Smooth muscle cell (in vitro differentiated cells): ENCODE measurements around the gene SLC17A9. TPM values are rescaled to one million over a fixed set of nuclear protein-coding genes. Genes with fewer than 3 reads are reported as not detected.

Experiments
- DNase-seq: peaks from one replicate; lab custom pipeline; 2025; ENCODE audit not compliant: unreplicated experiment; lab: John Stamatoyannopoulos, UW
- H2AFZ ChIP-seq: fragments of 200-600 bp; sonication (generic); 2 replicates; pipeline ENCODE4 v1.6.0; 2016; ENCODE audit warnings: antibody characterized with exemption, low read depth, mild to moderate bottlenecking
- H3F3A ChIP-seq: fragments of 200-600 bp; sonication (generic); 2 replicates; pipeline ENCODE4 v1.6.0; 2017; ENCODE audit warnings: antibody characterized with exemption, low read depth
- H3K27ac ChIP-seq: fragments of 200-600 bp; sonication (generic); 2 replicates; pipeline ENCODE4 v1.5.1; 2016; ENCODE audit warnings: low read depth, mild to moderate bottlenecking
- H3K27me3 ChIP-seq: fragments of 200-600 bp; sonication (generic); 2 replicates; pipeline ENCODE4 v1.6.1; 2016; ENCODE audit warnings: low read depth, mild to moderate bottlenecking
- H3K36me3 ChIP-seq: fragments of 200-600 bp; sonication (generic); 2 replicates; pipeline ENCODE4 v1.5.1; 2016; ENCODE audit warnings: low read depth
- H3K4me1 ChIP-seq: fragments of 200-600 bp; sonication (generic); 2 replicates; pipeline ENCODE4 v1.5.1; 2016; ENCODE audit warnings: low read depth
- H3K4me2 ChIP-seq: fragments of 200-600 bp; sonication (generic); 2 replicates; pipeline ENCODE4 v1.6.0; 2016; ENCODE audit warnings: mild to moderate bottlenecking
- H3K4me3 ChIP-seq: fragments of 200-600 bp; sonication (generic); 2 replicates; pipeline ENCODE4 v1.5.1; 2016; ENCODE audit warnings: mild to moderate bottlenecking
- H3K79me2 ChIP-seq: fragments of 200-600 bp; sonication (generic); 2 replicates; pipeline ENCODE4 v1.6.0; 2016; ENCODE audit warnings: low read depth, mild to moderate bottlenecking
- H3K9ac ChIP-seq: fragments of 200-600 bp; sonication (generic); 2 replicates; pipeline ENCODE4 v1.6.0; 2016; ENCODE audit warnings: low read depth
- H3K9me3 ChIP-seq: fragments of 200-600 bp; sonication (generic); replicated peaks from 2 replicates; pipeline ENCODE4 v1.5.1; 2016; ENCODE audit warnings: low read depth
- H4K20me1 ChIP-seq: fragments of 200-600 bp; sonication (generic); 2 replicates; pipeline ENCODE4 v1.6.0; 2016; ENCODE audit warnings: low read depth
- CTCF ChIP-seq: fragments of 200-600 bp; sonication (generic); IDR thresholded peaks from 2 replicates; pipeline ENCODE4 v1.5.1; 2017; ENCODE audit warnings: borderline replicate concordance, mild to moderate bottlenecking, antibody characterized with exemption; ENCODE audit not compliant: insufficient read depth, poor library complexity, severe bottlenecking
- WGBS: methylation state at CpG from one replicate; pipeline ENCODE4 v1.1.7; 2016; ENCODE audit warnings: low lambda C conversion rate; 5-methylcytosine and 5-hydroxymethylcytosine counted together
- polyA plus RNA-seq: library from polyadenylated mRNA; unstranded; fragments of >200 nt; fragmentation: Nextera tagmentation; extraction: Ambion mirVana; gene quantifications from 2 replicates; pipeline ENCODE4 v1.2.1, GENCODE V29; 2016
- total RNA-seq: library from RNA; depleted of rRNA; stranded (reverse); fragments of >200 nt; gene quantifications from 2 replicates; pipeline ENCODE4 v1.2.3, GENCODE V29; 2014

Gene SLC17A9
- total and polyA plus RNA-seq, 2 experiments from 2014 or later, result 32.5 to 96.7 TPM

DNA sequence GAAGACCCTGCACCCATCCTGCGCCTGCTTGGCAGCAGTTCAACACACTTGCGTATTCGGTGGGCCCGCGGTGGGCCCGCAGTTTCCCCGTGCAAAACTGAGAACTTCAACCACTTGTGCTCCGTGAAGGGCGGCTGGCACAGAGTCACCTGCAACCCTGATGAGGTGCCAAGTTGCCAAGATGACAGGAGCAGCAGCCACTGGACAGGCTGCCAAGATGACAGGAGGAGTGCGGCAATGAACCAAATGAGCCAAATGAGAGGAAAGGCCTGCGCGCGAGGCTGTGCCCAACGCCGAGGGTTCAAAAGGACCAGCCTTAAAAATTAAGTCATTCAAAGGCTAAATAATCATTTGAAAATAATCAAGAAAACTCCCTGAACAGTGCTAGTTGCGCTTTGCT lies 46.3 kb upstream of the SLC17A9 start:
- WGBS, result 98% methylated on average over 16 of the region's 16 CpGs
- Histone ChIP-seq H4K20me1 (peaks cover 89% of the 10 kb centered on the region), H3K4me1 (no peaks in the 10 kb centered on the region), H2AFZ (no peak overlapping the region), H3K9me3 (no peaks in the 10 kb centered on the region), H3K27ac (no peak overlapping the region), H3K4me2 (no peak overlapping the region), H3K4me3 (no peak overlapping the region), H3K9ac (no peak overlapping the region), H3K79me2 (peaks cover 45% of the 10 kb centered on the region), H3K36me3 (peaks cover 22% of the 10 kb centered on the region), H3F3A (peaks cover 35% of the 10 kb centered on the region), H3K27me3 (no peaks in the 10 kb centered on the region)
- TF ChIP-seq CTCF, result no peak
- no peak for DNase-seq

DNA sequence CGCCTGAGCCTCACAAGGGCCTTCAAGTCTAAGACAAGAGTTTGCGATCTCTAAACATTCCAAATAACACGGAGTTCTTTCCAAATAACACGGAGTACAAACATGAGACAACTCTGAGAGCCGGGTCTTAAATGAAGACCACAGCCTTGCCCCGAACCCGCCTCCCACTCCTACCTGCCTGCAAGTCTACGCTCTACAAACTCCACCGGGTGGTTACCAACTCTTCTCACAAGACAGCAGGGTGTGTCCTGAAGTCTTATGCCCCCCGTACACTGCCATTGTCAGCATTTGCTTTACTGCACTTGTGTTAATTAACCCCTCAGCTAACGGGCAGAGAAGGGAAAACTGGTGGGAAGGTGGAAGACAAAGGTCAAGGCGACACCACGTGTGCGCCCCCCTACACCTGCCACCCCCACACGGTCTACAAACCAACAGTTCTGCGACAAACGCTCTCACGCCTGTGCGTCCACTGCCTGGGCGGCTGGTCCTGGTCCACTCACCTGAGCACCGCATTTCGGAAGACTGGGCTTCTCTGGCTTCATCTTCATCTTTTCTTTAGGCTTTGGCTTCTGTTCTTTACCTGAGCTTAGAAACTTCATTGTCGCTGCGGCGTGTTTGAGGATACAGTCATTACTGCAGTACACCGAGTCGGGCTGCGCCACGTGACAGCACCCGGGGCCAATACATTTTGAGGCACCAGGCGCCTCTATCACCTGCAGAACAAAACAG lies 45.7 kb upstream of the SLC17A9 start:
- no peak for DNase-seq
- Histone ChIP-seq H3K36me3 (peaks cover 25% of the 10 kb centered on the region), H3K9ac (no peak overlapping the region), H4K20me1 (peaks cover 94% of the 10 kb centered on the region), H3K27ac (no peak overlapping the region), H3K79me2 (peaks cover 51% of the 10 kb centered on the region), H3K9me3 (no peaks in the 10 kb centered on the region), H3K27me3 (no peaks in the 10 kb centered on the region), H3K4me3 (no peak overlapping the region), H3K4me2 (no peak overlapping the region), H2AFZ (no peak overlapping the region), H3F3A (peaks cover 31% of the 10 kb centered on the region), H3K4me1 (no peaks in the 10 kb centered on the region)
- 94% methylated on average over 30 of the region's 31 CpGs for WGBS
- TF ChIP-seq CTCF, result no peak

DNA sequence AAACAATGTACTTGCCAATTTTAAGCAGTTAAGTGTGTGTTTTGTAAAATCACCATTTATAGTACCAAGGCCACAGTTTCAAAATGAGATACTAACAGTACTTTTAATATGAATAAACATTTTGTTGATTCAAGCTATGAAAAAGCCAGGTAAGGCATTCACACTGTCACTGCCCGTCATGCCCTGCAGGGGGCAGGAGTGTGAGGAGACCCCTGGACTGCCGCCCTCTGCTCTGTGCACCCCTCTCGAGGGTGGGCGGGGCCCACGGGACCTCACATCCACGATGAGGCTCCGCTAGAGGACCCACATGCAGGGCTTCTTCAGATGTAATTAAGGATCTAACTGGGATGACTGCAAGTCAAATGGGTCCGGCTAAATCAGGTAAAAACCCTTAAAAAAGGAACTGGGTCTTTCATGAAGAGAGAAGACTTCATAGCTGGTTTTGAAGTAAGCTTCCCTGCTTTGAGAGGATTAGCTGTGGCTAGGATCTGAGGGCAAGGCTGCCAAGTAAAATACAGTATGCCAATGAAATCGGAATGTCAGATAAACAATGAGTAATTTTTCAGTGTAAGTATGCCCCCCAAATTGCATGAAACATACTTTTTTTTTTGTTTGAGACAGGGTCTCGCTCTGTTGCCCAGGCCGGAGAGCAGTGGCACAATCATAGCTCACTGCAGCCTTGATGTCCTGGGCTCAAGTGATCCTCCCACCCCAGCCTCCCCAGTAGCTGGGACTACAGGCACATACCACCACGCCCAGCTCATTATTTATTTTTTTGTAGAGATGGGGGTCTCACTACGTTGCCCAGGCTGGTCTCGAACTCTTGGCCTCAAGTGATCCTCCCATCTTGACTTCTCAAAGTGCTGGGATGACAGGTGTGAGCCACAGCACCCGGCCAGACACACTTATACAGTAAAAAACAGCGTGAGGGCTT lies 44.9 kb upstream of the SLC17A9 start:
- no peak overlapping the region for H3K9ac ChIP-seq
- no peaks in the 10 kb centered on the region for H3K9me3 ChIP-seq
- H3F3A ChIP-seq, result peaks cover 27% of the 10 kb centered on the region
- no peak overlapping the region for H3K4me3 ChIP-seq
- WGBS, result 88% methylated on average over 16 of the region's 16 CpGs
- H2AFZ ChIP-seq, result no peak overlapping the region
- H3K36me3 ChIP-seq, result peaks cover 25% of the 10 kb centered on the region
- peaks cover 59% of the 10 kb centered on the region for H3K79me2 ChIP-seq
- no peaks in the 10 kb centered on the region for H3K27me3 ChIP-seq
- TF ChIP-seq CTCF, result peak; percentile 52
- no peak overlapping the region for H3K4me2 ChIP-seq
- H3K27ac ChIP-seq, result no peak overlapping the region
- no peak for DNase-seq
- H4K20me1 ChIP-seq, result peaks cover 100% of the 10 kb centered on the region
- no peaks in the 10 kb centered on the region for H3K4me1 ChIP-seq
